ENCODE results near the gene STAT6.

STAT6 gene

GRCh38 chr12:57134949-57135348 lies 23.8 kb upstream of the STAT6 start:
- TF ChIP-seq ZBTB49 (tag by site-specific recombination; IDR thresholded peaks at IDR 0.05; ENCODE audit: low read depth) (no peak), ZFHX2 (tag by site-specific recombination; conservative IDR thresholded peaks at IDR 0.05) (no peak), ZNF513 (tag by site-specific recombination; IDR thresholded peaks at IDR 0.05) (no peak), ZBTB26 (tag by site-specific recombination; optimal IDR thresholded peaks at IDR 0.05) (no peak), ZNF223 (tag by site-specific recombination; IDR thresholded peaks at IDR 0.05) (no peak), ZNF510 (tag by site-specific recombination; IDR thresholded peaks at IDR 0.05; ENCODE audit: insufficient replicate concordance) (no peak), ZSCAN30 (tag by site-specific recombination; IDR thresholded peaks at IDR 0.05) (no peak), ZNF704 (tag by site-specific recombination; IDR thresholded peaks at IDR 0.05) (no peak), ZNF544 (tag by site-specific recombination; IDR thresholded peaks at IDR 0.05) (no peak), ZNF529 (tag by site-specific recombination; IDR thresholded peaks at IDR 0.05; ENCODE audit: insufficient replicate concordance) (no peak), ZNF76 (tag by site-specific recombination; IDR thresholded peaks at IDR 0.05; ENCODE audit: borderline replicate concordance, low read depth) (no peak), ZNF768 (tag by site-specific recombination; IDR thresholded peaks at IDR 0.05) (no peak), ZSCAN4 (tag by site-specific recombination; IDR thresholded peaks at IDR 0.05) (no peak), ZNF391 (tag by site-specific recombination; IDR thresholded peaks at IDR 0.05; ENCODE audit: borderline replicate concordance, low read depth) (no peak), HOXC10 (CRISPR knock-in tag; IDR thresholded peaks at IDR 0.05) (no peak), ZNF514 (tag by site-specific recombination; IDR thresholded peaks at IDR 0.05) (no peak)
- CTCF ChIA-PET = interaction anchor here (0.6 to 2.7 kb wide), 3 partner anchors 11 to 107 kb away, joined by 3 to 10 read pairs (median 3); no protein-coding TSS in a partner anchor
- no peaks in the 10 kb centered on the region; the same call in 1 of the 2 replicates for H3K4me1 ChIP-seq (ENCODE audit: control insufficient read depth, insufficient read depth, low read length)
- peaks cover 0 to 21% of the 10 kb centered on the region in 2 experiments; a peak in 1 of 3 replicates for H3K36me3 ChIP-seq (ENCODE audit: control insufficient read depth in 2 of 2, insufficient read depth in 1 of 2, low read length in 2 of 2)
- H3K4me3 ChIP-seq (ENCODE audit: low read depth, low read length) = no peak overlapping the region
- no peaks in the 10 kb centered on the region for H3K9me3 ChIP-seq (ENCODE audit: control insufficient read depth, insufficient read depth, low read depth, low read length)
- POLR2A ChIA-PET = interaction anchor here (0.6 kb wide), 1 partner anchor 933 kb away, joined by 5 read pairs; no protein-coding TSS in a partner anchor
- no peak overlapping the region for H3K27ac ChIP-seq (ENCODE audit: extremely low read depth, low read depth, low read length)

- H3K4me3 ChIP-seq (ENCODE audit: low read depth, low read length) = no peak overlapping the region
- H3K4me1 ChIP-seq (ENCODE audit: control insufficient read depth, insufficient read depth, low read length) = no peaks in the 10 kb centered on the region; the same call in 1 of the 2 replicates
- no peaks in the 10 kb centered on the region for H3K9me3 ChIP-seq (ENCODE audit: control insufficient read depth, insufficient read depth, low read depth, low read length)
- CTCF ChIA-PET = interaction anchor here (0.8 to 1.4 kb wide), 4 partner anchors 10 to 110 kb away, joined by 3 to 9 read pairs (median 6); no protein-coding TSS in a partner anchor
- H3K36me3 ChIP-seq (ENCODE audit: control insufficient read depth in 2 of 2, insufficient read depth in 1 of 2, low read length in 2 of 2) = peaks cover 0 to 11% of the 10 kb centered on the region in 2 experiments; a peak in 1 of 3 replicates
- H3K27ac ChIP-seq (ENCODE audit: extremely low read depth, low read depth, low read length) = no peak overlapping the region
- POLR2A ChIA-PET = interaction anchor here (0.8 kb wide), 1 partner anchor 13 kb away, joined by 3 read pairs; no protein-coding TSS in a partner anchor
- TF ChIP-seq ZBTB21 (tag by site-specific recombination; IDR thresholded peaks at IDR 0.05) (no peak), KLF1 (tag by site-specific recombination; IDR thresholded peaks at IDR 0.05) (peak; percentile 39; the same call in 1 of the 2 replicates)
These were observed 22.8 kb upstream of the STAT6 start for GRCh38 chr12:57133916-57134315.
